ENCODE measurements around the gene CRYBA4.

GRCh38 chr22:26670459-26670858 lies 48.7 kb downstream of the CRYBA4 start:
- TF ChIP-seq CTCF (conservative IDR thresholded peaks at IDR 0.05): no peak
- TF ChIP-seq EZH2 (IDR thresholded peaks at IDR 0.05; ENCODE audit: low read depth): no peak

Data from PC-9 (cell line).